Endothelial cell of umbilical vein (primary cell): Measurements from ENCODE around the gene GALNT1. TPM values are rescaled to one million over a fixed set of nuclear protein-coding genes. Genes with fewer than 3 reads are reported as not detected.

Source experiments
- BruUV-seq: library from RNA; stranded (reverse); fragments of 400-500 nt; replicated peaks from 2 replicates; lab custom pipeline; 2021; lab: Mats Ljungman, UMichigan
- CTCF ChIA-PET: fragments of 300-600, 350-600 bp; sonication (Branson Sonifier 250); formaldehyde crosslinking; loops from one replicate; lab custom pipeline; 2021; ENCODE audit warnings: antibody characterized with exemption, inconsistent platforms; lab: Charles Lee
- POLR2A ChIA-PET: fragments of 300-600, 350-600 bp; sonication (Branson Sonifier 250); formaldehyde crosslinking; loops from one replicate; lab custom pipeline; 2021; ENCODE audit warnings: antibody characterized with exemption, inconsistent platforms; lab: Charles Lee
- DNase-seq: peaks from one replicate; pipeline ENCODE4 v3.0.0-alpha.2; 2011; ENCODE audit warnings: low read depth, low spot score
- FAIRE-seq: peaks from 2 replicates; lab custom pipeline; 2011; peaks lifted over from hg19 to GRCh38; lab: Jason Lieb, UNC
- H2AFZ ChIP-seq: 2 replicates; pipeline ENCODE4 v1.6.0; 2012; ENCODE audit warnings: low read depth, low read length, control low read depth, inconsistent platforms
- H3K27ac ChIP-seq: 2 replicates; pipeline ENCODE4 v1.5.1; 2011; ENCODE audit warnings: low read depth, mild to moderate bottlenecking, control low read depth, low read length, moderate library complexity; ENCODE audit not compliant: insufficient read depth
- H3K27me3 ChIP-seq, 2 experiments: 2 replicates each; pipeline versions ENCODE4 v1.6.0 to v1.6.1; 2011; ENCODE audit warnings: low read length in 2 of 2, mixed read lengths in 1 of 2; ENCODE audit not compliant: control insufficient read depth in 2 of 2, insufficient read depth in 2 of 2
- H3K36me3 ChIP-seq, 2 experiments: 2 replicates in 1 of 2; 3 replicates in 1 of 2; pipeline ENCODE4 v1.5.1; 2011; ENCODE audit warnings: low read length in 2 of 2, mild to moderate bottlenecking in 1 of 2, moderate library complexity in 1 of 2; ENCODE audit not compliant: control insufficient read depth in 2 of 2, insufficient read depth in 2 of 2; ENCODE audit errors: extremely low read depth in 1 of 2
- H3K4me1 ChIP-seq: 3 replicates; pipeline ENCODE4 v1.5.1; 2011; ENCODE audit warnings: mild to moderate bottlenecking, low read length; ENCODE audit not compliant: control insufficient read depth, insufficient read depth; ENCODE audit errors: extremely low read depth
- H3K4me2 ChIP-seq: 2 replicates; pipeline ENCODE4 v1.6.1; 2011; ENCODE audit warnings: low read length, control low read depth, mixed read lengths; ENCODE audit not compliant: insufficient read depth
- H3K4me3 ChIP-seq, 3 experiments: fragments of 200-600 bp in 1 of 3; sonication (generic), shearing (Covaris generic) in 1 of 3; replicated peaks in 1 of 3; 2 replicates each; pipeline ENCODE4 v1.5.1; 2011 to 2016; ENCODE audit warnings: control low read depth in 3 of 3, low read length in 3 of 3, mild to moderate bottlenecking in 2 of 3, inconsistent platforms in 1 of 3, low read depth in 1 of 3, moderate library complexity in 1 of 3; ENCODE audit not compliant: insufficient read depth in 1 of 3
- H3K79me2 ChIP-seq: 2 replicates; pipeline ENCODE4 v1.6.0; 2012; ENCODE audit warnings: low read length, inconsistent platforms; ENCODE audit not compliant: control insufficient read depth, insufficient read depth
- H3K9ac ChIP-seq: replicated peaks from 2 replicates; pipeline ENCODE3; 2011; ENCODE audit warnings: low read length, control low read depth; ENCODE audit not compliant: insufficient read depth; ENCODE audit errors: extremely low read depth
- H3K9me1 ChIP-seq: replicated peaks from 3 replicates; pipeline ENCODE4 v1.6.0; 2011; ENCODE audit warnings: mild to moderate bottlenecking, low read length; ENCODE audit not compliant: control insufficient read depth, insufficient read depth; ENCODE audit errors: extremely low read depth
- H3K9me3 ChIP-seq: replicated peaks from 2 replicates; pipeline ENCODE4 v1.5.1; 2012; ENCODE audit warnings: low read length, inconsistent platforms; ENCODE audit not compliant: control insufficient read depth, insufficient read depth
- H4K20me1 ChIP-seq: replicated peaks from 2 replicates; pipeline ENCODE3; 2011; ENCODE audit warnings: mild to moderate bottlenecking, low read length; ENCODE audit not compliant: control insufficient read depth, insufficient read depth; ENCODE audit errors: extremely low read depth
- CTCF ChIP-seq, 2 donors: IDR thresholded peaks; 1 replicate in 1 of 2; 2 replicates in 1 of 2; pipeline ENCODE4 v1.5.1; 2011; ENCODE audit warnings: low read length in 2 of 2, mild to moderate bottlenecking in 2 of 2, moderate library complexity in 2 of 2, control low read depth in 1 of 2, inconsistent platforms in 1 of 2, low read depth in 1 of 2; ENCODE audit not compliant: insufficient read depth in 1 of 2; ENCODE audit errors: extremely low read depth in 1 of 2
- EZH2 ChIP-seq: IDR thresholded peaks from 2 replicates; pipeline ENCODE4 v1.6.1; 2012; ENCODE audit warnings: borderline replicate concordance, low read depth, mild to moderate bottlenecking, moderate library complexity, low read length, inconsistent platforms; ENCODE audit not compliant: severe bottlenecking
- FOS ChIP-seq: IDR thresholded peaks from 2 replicates; pipeline ENCODE4 v1.6.1; 2011; ENCODE audit warnings: mild to moderate bottlenecking, low read length, moderate library complexity, borderline replicate concordance; ENCODE audit not compliant: insufficient read depth
- GATA2 ChIP-seq: IDR thresholded peaks from 2 replicates; pipeline ENCODE4 v1.7.0; 2011; ENCODE audit warnings: low read depth, mild to moderate bottlenecking, moderate library complexity, mixed read lengths, low read length; ENCODE audit not compliant: insufficient read length, insufficient read depth
- JUN ChIP-seq: IDR thresholded peaks from 2 replicates; pipeline ENCODE4 v1.6.1; 2011; ENCODE audit warnings: borderline replicate concordance, low read depth; ENCODE audit not compliant: insufficient read length, insufficient read depth
- MAX ChIP-seq: IDR thresholded peaks from 2 replicates; pipeline ENCODE4 v1.6.1; 2011; ENCODE audit not compliant: insufficient read depth, insufficient read length
- MYC ChIP-seq: IDR thresholded peaks from one replicate; pipeline ENCODE4 v1.6.1; 2011; ENCODE audit warnings: mild to moderate bottlenecking, low read depth, low read length
- POLR2A ChIP-seq: IDR thresholded peaks from 2 replicates; pipeline ENCODE4 v1.6.1; 2012; ENCODE audit warnings: low read depth, mild to moderate bottlenecking, control low read depth, low read length
- POLR2AphosphoS5 ChIP-seq: IDR thresholded peaks from 2 replicates; pipeline ENCODE4 v1.6.1; 2012; ENCODE audit warnings: low read depth, mild to moderate bottlenecking, control low read depth, low read length, moderate library complexity; ENCODE audit not compliant: insufficient read depth
- dilution Hi-C: fragments of 300-500 bp; cut with MboI; formaldehyde crosslinking; loops from one replicate; pipeline ENCODE4 v1.15.0; 2019; ENCODE audit warnings: low sequenced_read_pairs; ENCODE audit not compliant: extremely low pct_ligation_motif_present
- intact Hi-C: fragments of 100-400 bp; cut with micrococcal nuclease; formaldehyde crosslinking; loops from one replicate; pipeline ENCODE4 v1.10.0; 2022
- polyA plus RNA-seq, 4 experiments: library from polyadenylated mRNA; depleted of rRNA in 3 of 4; stranded (reverse) in 3 of 4; unstranded in 1 of 4; fragments of >200 nt; gene quantifications; 2 replicates each; pipeline versions ENCODE4 v1.2.1 to v1.2.3, GENCODE V29; 2011 to 2012; ENCODE audit warnings: missing spikeins in 1 of 4
- total RNA-seq: library from RNA; stranded (reverse); gene quantifications from 2 replicates; pipeline ENCODE4 v1.2.3, GENCODE V29; 2021

GALNT1 gene
- total and polyA plus RNA-seq, 2 donors (not counting 3 experiments of a cell fraction or from before 2014, with no cell fraction given), result 89.9 to 360 TPM

GRCh38 chr18:35559867-35560266 is 21.7 kb upstream of the GALNT1 start:
- no peak for TF ChIP-seq FOS
- TF ChIP-seq POLR2A, result no peak
- TF ChIP-seq JUN, result no peak
- TF ChIP-seq MAX, result no peak
- TF ChIP-seq POLR2AphosphoS5, result no peak
- TF ChIP-seq MYC, result no peak
- POLR2A ChIA-PET, result no interaction called here
- no peak overlapping the region for H3K4me2 ChIP-seq
- dilution Hi-C loops, result no loop called here
- H2AFZ ChIP-seq, result no peak overlapping the region
- no TSS peak for BruUV-seq
- H3K9me3 ChIP-seq, result no peaks in the 10 kb centered on the region
- CTCF ChIA-PET, result interaction anchor here (0.9 kb wide), 1 partner anchor 16 kb away, joined by 3 read pairs; no protein-coding TSS in a partner anchor
- no peak overlapping the region for H3K4me3 ChIP-seq
- no peaks in the 10 kb centered on the region for H3K36me3 ChIP-seq
- H4K20me1 ChIP-seq, result no peaks in the 10 kb centered on the region
- H3K79me2 ChIP-seq, result no peaks in the 10 kb centered on the region
- H3K27ac ChIP-seq, result no peak overlapping the region
- H3K9ac ChIP-seq, result no peak overlapping the region
- intact Hi-C loops, result no loop called here
- FAIRE-seq, result no peak
- H3K4me1 ChIP-seq, result no peaks in the 10 kb centered on the region
- no peaks in the 10 kb centered on the region for H3K9me1 ChIP-seq
- DNase-seq, result no peak
- H3K27me3 ChIP-seq, result no peaks in the 10 kb centered on the region

GRCh38 chr18:35564795-35565453 is 16.6 kb upstream of the GALNT1 start:
- intact Hi-C loops, result no loop called here
- CTCF ChIA-PET, result interaction anchor here (1.2 kb wide), 1 partner anchor 28 kb away, joined by 3 read pairs; no protein-coding TSS in a partner anchor
- Histone ChIP-seq H3K27me3 (no peaks in the 10 kb centered on the region), H3K4me2 (no peak overlapping the region), H4K20me1 (no peaks in the 10 kb centered on the region), H3K36me3 (no peaks in the 10 kb centered on the region), H3K4me1 (no peaks in the 10 kb centered on the region), H3K9me3 (no peaks in the 10 kb centered on the region), H3K27ac (no peak overlapping the region), H3K9me1 (no peaks in the 10 kb centered on the region), H3K9ac (no peak overlapping the region), H3K79me2 (no peaks in the 10 kb centered on the region), H2AFZ (no peak overlapping the region), H3K4me3 (no peak overlapping the region)
- no peak for TF ChIP-seq MYC
- no peak for TF ChIP-seq MAX
- no peak for TF ChIP-seq GATA2
- no peak for TF ChIP-seq POLR2A
- TF ChIP-seq EZH2, result no peak
- no peak for TF ChIP-seq CTCF (IDR thresholded peaks at IDR 0.05; ENCODE audit: extremely low read depth in 1 of 2, insufficient read depth in 1 of 2, low read depth in 1 of 2, low read length in 2 of 2)
- TF ChIP-seq FOS, result no peak
- no peak for TF ChIP-seq POLR2AphosphoS5
- no peak for TF ChIP-seq JUN
- no TSS peak for BruUV-seq
- POLR2A ChIA-PET, result interaction anchor here (0.7 kb wide), 1 partner anchor 928 kb away, joined by 5 read pairs; no protein-coding TSS in a partner anchor
- no peak for FAIRE-seq
- DNase-seq, result no peak
- dilution Hi-C loops, result no loop called here
